Retinal pigment epithelial cell (primary cell): ENCODE measurements around the gene FMOD.

Experiments
- DNase-seq: peaks from one replicate; pipeline ENCODE4 v3.0.0-alpha.2; 2010; ENCODE audit warnings: low read depth
- H3K4me3 ChIP-seq: 2 replicates; pipeline ENCODE4 v1.5.1; 2011; ENCODE audit warnings: mild to moderate bottlenecking, low read length, control low read depth, moderate library complexity
- CTCF ChIP-seq: conservative IDR thresholded peaks from 2 replicates; pipeline ENCODE4 v1.5.1; 2011; ENCODE audit warnings: low read depth, low read length, control low read depth, inconsistent platforms

The FMOD gene

GRCh38 chr1:203361945-203362719 is 11.2 kb upstream of the FMOD start:
- no peak for DNase-seq
- no peak for TF ChIP-seq CTCF
- no peak overlapping the region for H3K4me3 ChIP-seq

GRCh38 chr1:203360547-203361185 is 9.7 kb upstream of the FMOD start:
- no peak for DNase-seq
- no peak for TF ChIP-seq CTCF

GRCh38 chr1:203359010-203359571 is 8.2 kb upstream of the FMOD start:
- no peak for DNase-seq
- no peak for TF ChIP-seq CTCF
- H3K4me3 ChIP-seq = no peak overlapping the region

More at GRCh38 chr1:203360547-203361185, 9.7 kb upstream of the FMOD start:
- H3K4me3 ChIP-seq = no peak overlapping the region

GRCh38 chr1:203354246-203354645 is 3.3 kb upstream of the FMOD start:
- H3K4me3 ChIP-seq = no peak overlapping the region
- DNase-seq = no peak
- no peak for TF ChIP-seq CTCF

GRCh38 chr1:203353486-203353885 is 2.6 kb upstream of the FMOD start:
- no peak for DNase-seq
- no peak overlapping the region for H3K4me3 ChIP-seq
- TF ChIP-seq CTCF = no peak

GRCh38 chr1:203349773-203350524 is 973 bp downstream of the FMOD start:
- H3K4me3 ChIP-seq = no peak overlapping the region
- no peak for TF ChIP-seq CTCF
- DNase-seq = no peak
